ENCODE results near the gene ELOVL6. TPM values are rescaled to one million over a fixed set of nuclear protein-coding genes. Genes with fewer than 3 reads are reported as not detected.
A peak's percentile ranks its signal among the peaks of the same experiment; 100 is the strongest.
"Not testable (repeated sequence)": the region's sequence is repeated elsewhere in the genome, so short reads cannot be mapped to it uniquely, and the experiment has no call there.

ELOVL6 gene
- total RNA-seq, 1 experiment from 2014 or later = 3.9 TPM

DNA sequence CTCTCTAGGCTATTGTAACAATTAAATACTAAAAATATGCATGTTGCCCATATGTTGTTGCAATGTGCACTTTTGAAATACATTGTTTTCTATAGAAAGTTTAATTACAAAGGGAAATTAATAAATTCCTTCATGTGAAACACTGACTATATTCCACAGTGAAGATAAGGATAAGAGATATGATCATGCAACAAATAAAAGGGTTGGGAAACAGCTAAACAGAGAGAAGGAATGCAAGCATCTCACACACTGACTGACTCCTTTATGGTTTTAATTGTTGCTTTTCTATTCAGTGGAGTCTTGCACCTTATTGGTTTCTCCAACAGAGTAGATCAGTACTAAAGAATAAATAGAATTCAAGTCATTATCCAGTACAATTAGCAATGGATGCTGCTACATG, 37.8 kb downstream of the ELOVL6 start:
- DNase-seq (ENCODE audit: low read depth) = no peak

GRCh38 chr4:110159541-110159940, 38.9 kb downstream of the ELOVL6 start:
- no peak for DNase-seq (ENCODE audit: low read depth)

- DNase-seq (ENCODE audit: low read depth) = no peak
Measured at GRCh38 chr4:110157580-110157979, 40.8 kb downstream of the ELOVL6 start.

GRCh38 chr4:110157166-110157565, 41.2 kb downstream of the ELOVL6 start:
- not testable (repeated sequence) for DNase-seq (ENCODE audit: low read depth)

GRCh38 chr4:110156442-110156841, 42.0 kb downstream of the ELOVL6 start:
- no peak for DNase-seq (ENCODE audit: low read depth)

- DNase-seq (ENCODE audit: low read depth) = peak; percentile 10
Measured at GRCh38 chr4:110155654-110156053, 42.8 kb downstream of the ELOVL6 start.

DNA sequence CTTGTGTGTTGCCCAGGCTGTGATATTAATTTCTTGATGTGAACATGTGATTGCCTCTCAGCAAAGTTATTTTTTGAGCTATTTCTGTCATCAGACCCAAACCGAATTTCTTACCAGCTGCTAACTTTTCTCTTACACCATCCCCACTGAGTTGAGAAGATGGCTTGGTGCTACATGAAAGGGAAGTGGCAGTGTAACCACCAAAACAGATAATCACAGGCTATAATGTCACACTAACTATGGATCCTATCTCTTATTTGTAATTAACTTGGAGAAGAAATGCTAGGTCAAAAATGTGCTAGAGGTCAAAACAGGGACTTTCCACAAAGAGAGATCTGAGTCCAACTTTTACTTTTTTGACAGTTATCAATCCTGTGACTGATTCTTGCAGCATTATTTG, 43.8 kb downstream of the ELOVL6 start:
- no peak for DNase-seq (ENCODE audit: low read depth)

GRCh38 chr4:110152386-110152785, 46.0 kb downstream of the ELOVL6 start:
- DNase-seq (ENCODE audit: low read depth) = no peak

DNA sequence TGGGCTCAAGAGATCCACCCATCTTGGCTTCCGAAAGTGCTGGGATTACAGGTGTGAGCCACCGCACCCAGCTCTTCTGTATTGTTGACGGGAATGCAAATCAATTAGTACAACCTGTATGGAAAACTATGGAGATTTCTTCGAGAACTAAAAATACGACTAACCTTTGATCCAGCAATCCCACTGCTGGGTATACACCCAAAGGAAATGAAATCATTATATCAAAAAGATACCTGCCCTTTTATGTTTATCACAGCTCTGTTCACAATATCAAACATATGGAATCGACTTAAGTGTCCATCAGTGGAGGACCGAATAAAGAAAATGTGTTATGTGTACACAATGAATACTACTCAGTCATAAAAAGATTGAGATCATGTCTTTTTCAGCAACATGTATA, 49.3 kb downstream of the ELOVL6 start:
- DNase-seq (ENCODE audit: low read depth) = no peak

GRCh38 chr4:110142461-110142860, 56.0 kb downstream of the ELOVL6 start:
- DNase-seq (ENCODE audit: low read depth) = no peak

DNA sequence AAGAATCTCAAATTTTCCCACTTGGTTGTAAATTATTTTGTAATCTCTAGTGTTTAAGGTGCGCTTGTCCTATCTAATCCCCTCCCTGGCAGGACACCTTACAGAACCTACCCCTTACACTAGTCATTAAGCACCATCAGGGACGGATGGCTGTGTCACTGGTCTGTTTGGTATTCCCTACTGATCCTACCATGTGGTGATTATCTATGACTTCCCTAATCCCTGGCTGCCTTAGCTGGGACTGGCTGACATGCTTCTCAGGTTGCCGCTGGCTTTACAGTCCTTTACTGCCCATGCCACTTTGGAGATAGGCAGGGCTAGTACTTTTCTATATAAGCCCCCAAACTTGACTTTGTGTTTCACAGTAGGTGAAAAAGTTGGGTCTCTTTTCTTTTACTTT, 58.6 kb downstream of the ELOVL6 start:
- no peak for DNase-seq (ENCODE audit: low read depth)

- DNase-seq (ENCODE audit: low read depth) = no peak
Measured at GRCh38 chr4:110139111-110139510, 59.3 kb downstream of the ELOVL6 start.

DNA sequence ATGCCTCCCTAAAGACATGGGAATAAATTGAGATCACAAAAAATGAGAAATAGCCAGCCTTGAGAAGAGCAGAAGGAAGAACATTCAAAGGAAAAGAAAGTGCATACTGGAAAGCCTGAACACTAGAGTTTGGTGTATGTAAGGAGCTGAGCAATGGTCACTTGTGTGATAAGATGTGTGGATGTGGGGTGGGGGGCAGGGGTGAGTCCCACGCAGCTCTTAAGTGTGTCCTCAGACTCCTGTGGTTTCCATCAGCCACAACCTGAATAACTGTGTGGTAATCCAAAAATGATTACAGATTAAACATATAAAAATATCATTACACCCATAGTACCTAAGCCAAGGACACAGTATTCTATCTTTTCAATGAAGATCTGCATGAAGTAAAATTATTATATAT, 59.9 kb downstream of the ELOVL6 start:
- no peak for DNase-seq (ENCODE audit: low read depth)

- no peak for DNase-seq (ENCODE audit: low read depth)
Measured at GRCh38 chr4:110137829-110138228, 60.6 kb downstream of the ELOVL6 start.

- no peak for DNase-seq (ENCODE audit: low read depth)
Measured at GRCh38 chr4:110135523-110135922, 62.9 kb downstream of the ELOVL6 start.

DNA sequence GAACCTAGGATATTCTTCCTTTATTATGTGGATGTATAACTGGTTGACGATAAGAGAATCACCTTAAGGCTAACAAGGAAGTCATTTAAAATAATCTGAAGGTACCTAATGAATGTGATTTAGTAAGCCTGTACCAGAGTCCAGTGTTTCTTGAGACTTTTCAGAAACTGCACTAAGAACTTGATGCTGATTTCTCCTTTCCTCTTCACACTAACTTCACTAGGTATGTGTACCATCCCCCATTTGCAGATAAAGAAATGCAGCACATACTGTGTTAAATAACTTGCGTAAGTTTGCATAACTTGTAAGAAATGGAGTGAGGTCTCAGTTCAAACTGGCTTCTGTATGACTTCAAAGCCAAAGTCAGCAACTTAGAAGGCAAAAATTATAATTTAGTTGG, 63.3 kb downstream of the ELOVL6 start:
- no peak for DNase-seq (ENCODE audit: low read depth)

DNA sequence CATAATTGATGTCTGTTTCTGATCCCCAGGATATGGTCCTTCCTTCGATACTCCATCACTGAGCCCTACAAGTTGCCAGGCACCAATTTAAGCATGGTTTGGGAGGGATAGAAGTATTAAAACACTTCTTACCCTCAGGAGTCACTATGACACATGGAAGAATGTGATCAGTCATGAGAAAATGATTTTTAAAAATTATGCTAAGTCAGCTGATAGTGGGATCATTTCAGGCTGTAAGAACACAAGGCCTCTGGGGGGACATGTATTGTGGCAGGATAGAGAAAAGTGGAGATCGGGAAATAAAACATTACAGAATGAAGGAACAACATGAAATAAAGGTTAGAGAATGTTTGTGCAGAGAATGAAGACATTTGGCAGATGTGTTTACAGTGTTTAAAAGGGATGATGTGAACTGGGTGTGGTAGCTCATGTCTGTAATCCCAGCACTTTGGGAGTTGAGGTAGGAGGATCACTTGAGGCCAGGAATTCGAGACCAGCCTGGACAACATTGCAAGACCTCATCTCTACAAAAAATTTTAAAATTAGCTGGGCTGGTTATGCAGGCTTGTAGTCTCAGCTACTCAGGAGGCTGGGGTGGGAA, 64.0 kb downstream of the ELOVL6 start:
- DNase-seq (ENCODE audit: low read depth) = no peak

GRCh38 chr4:110132816-110133719, 65.3 kb downstream of the ELOVL6 start:
- no peak for DNase-seq (ENCODE audit: low read depth)

DNA sequence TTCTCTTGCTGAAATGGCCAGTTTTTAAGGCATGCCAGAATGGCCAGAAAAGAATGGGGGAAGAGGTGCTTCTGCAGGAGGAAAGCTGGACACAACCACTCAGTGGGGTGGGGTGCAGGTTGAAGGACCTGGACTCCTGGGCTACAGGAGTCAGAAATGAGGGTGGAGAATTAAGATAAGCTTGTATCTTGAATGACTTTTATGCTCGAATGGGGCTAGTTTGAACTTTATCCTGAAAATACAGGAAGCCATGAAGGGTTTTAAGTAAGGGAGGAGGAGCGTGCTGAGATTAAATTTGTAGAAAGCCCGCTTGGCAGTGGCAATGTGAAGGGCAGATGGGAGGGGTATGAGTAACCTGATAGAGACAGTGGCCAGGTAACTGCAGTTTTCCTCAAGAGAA, 66.5 kb downstream of the ELOVL6 start:
- no peak for DNase-seq (ENCODE audit: low read depth)

DNA sequence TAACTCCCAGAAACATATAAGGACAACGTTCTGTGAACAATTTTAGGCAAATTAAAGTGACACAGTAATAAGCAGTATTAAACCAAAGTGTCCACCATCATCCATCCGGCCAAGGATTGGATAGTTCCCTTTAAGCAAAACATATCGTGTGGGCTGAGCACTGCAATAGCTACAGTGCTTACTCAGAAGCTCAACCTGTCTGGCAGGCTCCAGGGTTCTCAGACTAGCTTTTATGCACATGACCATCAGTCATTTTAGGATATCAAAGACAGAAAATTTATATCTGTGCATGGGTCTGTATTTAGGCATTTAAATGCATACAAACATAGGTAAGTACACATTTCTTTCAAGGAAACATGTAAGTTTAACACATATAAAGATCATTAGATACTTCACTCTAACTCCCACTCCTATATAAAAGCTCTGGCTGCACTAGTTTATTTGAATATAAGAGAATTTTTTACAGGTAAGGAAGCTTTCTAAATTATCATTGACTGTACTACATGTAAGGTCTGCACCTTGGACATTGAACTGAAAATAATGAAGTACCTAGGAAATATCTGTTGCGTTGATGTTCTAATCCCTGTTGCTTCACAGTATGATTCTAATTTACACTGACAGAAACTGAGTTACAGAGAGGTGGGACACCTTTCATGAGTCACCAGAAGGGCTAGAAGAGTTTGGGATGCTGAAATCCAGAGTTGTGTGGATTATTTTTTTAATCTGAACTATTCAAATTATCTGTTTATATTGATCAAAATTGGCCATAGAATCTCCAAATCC, 67.6 kb downstream of the ELOVL6 start:
- no peak for DNase-seq (ENCODE audit: low read depth)

DNA sequence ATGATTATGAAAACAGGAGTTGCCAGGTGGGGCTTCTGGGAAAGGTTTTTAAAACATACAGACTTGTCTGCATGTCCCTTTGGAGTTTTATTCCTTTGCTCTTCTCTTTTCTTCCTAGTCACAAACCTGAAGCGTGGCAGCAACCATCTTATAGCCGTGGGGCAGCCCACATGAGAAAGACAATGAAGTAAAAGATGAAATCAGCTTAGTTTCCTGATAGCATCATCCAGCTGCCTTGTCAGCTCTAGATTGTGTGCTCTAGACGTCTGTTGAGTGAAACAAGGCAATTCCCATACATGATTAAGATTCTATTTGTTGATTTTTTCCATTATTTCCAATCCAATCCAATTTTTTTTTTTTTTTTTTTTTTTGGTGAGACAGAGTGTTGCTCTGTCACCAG, 68.9 kb downstream of the ELOVL6 start:
- DNase-seq (ENCODE audit: low read depth) = no peak

- no peak for DNase-seq (ENCODE audit: low read depth)
Measured at GRCh38 chr4:110128472-110128919, 69.9 kb downstream of the ELOVL6 start.

DNA sequence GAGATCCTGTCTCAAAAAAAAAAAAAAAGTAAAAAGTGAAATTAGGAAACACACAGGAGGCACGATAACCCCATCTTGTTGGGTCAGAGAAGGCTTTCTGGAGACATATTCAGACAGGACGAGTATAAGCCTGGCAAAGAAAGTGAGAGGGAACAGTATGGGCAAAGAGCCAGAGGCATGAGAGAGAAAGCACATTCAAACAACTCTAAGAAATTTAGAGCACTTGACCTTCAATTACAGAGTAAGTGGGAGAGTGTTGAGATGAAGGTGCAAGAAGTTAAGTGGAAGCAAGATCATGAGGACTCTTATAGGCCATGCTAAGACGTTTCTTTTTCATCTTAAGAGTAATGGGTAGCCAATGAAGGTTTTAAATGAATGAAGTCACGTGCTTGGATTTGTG, 70.4 kb downstream of the ELOVL6 start:
- no peak for DNase-seq (ENCODE audit: low read depth)
